NCI-H82 treated with DMSO at 0.1 percent for 48 hours (cell line): ENCODE measurements around the gene MEIOB.
"Not testable (repeated sequence)": the region's sequence is repeated elsewhere in the genome, so short reads cannot be mapped to it uniquely, and the experiment has no call there.

Experiments used
- DNase-seq: peaks from one replicate; lab custom pipeline; 2025; ENCODE audit not compliant: unreplicated experiment; lab: John Stamatoyannopoulos, UW

Gene MEIOB

GRCh38 chr16:1877804-1878203, 5.8 kb upstream of the MEIOB start:
- DNase-seq, result no peak

- no peak for DNase-seq
Measured at GRCh38 chr16:1877089-1877488, 5.1 kb upstream of the MEIOB start.

DNA sequence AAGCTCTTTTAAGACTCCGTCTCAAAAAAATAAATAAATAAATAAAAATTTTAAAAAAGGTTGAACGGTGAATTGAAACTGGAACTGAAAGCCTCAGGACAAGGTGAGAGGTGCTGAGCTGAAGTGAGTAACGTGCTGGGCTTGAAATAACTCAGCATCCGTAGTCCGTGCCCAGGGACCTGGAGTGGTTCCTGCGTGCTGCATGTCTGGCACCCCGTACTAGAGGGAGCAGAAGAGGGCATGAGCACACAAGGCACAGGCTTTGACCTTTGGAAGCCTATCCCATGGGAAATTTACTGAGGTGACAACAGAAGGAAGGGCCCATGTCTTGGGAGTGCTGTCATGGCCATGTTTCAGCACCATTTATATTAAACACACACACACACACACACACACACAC, 4.5 kb upstream of the MEIOB start:
- DNase-seq, result no peak

DNA sequence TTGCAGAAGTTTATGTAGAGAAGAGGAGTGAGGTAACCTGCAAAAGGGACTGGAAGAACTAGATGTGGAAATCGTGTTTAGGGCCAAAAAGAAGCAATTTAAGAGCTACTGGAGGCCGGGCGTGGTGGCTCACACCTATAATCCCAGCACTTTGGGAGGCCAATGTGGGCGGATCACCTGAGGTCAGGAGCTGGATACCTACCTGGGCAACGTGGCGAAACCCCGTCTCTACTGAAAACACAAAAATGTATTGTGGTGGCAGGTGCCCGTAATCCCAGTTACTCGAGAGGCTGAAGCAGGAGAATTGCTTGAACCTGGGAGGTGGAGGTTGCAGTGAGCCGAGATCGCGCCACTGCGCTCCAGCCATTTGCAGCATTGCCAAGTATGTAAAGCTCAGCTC, 4.1 kb upstream of the MEIOB start:
- not testable (repeated sequence) for DNase-seq

DNA sequence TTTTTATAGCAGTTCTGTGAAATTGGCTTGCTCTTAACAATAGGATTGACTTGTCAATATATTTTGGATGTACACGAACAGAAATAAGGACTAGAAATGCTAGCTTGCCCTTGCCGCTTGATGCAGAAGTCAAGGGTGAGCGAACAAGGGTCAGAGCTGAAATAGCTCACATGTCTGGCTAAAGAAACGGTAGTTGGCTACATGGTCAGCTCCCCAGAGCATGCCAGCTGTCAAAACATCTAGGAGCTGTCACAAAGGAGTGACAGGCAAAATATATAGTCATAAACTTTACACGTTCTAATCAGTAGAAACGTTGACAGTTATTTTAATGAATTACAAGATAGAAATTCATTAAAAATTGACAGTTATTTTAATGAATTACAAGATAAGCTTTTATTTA, 2.9 kb upstream of the MEIOB start:
- no peak for DNase-seq

DNA sequence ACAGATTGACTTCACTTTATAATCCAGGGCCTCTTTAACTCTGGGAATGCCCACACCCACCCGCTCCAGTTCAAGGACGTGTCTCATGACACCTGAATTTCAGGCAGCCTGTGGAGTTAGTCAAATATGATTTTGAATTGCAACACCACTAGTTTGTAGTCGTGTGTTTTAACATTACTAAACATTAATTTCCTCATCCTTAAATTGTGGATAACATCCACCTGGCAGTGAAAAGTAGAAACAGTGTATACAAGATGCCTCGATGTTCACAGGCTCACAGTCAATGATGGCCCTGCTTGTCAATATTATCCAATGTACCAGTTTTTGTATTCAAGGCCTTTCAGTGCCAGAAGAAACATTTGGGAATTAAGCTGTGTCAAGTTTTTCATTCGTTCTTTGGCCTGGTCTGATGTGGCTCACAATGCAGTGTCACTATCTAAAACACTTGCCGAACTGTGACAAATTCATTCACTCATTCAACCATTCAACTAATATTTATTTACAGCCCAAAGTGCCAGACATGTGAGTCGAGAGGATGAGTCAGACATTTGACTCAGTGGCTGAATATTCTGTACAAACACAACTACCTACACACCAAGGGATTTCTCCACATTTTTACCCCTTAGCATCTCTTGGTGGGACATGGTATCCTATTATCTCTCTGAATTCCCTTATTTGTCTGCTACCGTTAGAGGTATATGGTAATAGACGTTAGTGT, 1.4 kb downstream of the MEIOB start:
- DNase-seq, result no peak

- no peak for DNase-seq
Measured at GRCh38 chr16:1865902-1866690, 5.9 kb downstream of the MEIOB start.

- no peak for DNase-seq
Measured at GRCh38 chr16:1863681-1864460, 8.1 kb downstream of the MEIOB start.

- DNase-seq, result no peak
Measured at GRCh38 chr16:1862394-1862793, 9.6 kb downstream of the MEIOB start.

DNA sequence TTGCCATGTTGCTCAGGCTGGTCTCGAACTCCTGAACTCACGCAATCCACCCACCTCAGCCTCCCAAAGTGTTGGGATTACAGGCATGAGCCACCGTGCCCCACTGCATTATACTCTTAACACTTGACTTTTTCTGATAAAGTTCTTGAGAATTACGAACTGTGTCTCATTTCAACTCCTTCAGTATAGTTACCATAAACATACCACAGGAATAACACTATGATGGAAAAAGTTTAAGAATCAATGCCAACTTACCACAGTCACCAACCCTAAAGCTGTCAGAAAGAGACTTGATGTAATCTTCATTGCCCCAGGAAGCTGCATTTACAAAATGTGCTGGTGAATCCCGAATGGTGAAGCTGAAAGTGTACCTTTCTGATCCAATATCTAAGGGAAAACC, 10.2 kb downstream of the MEIOB start:
- DNase-seq, result no peak

DNA sequence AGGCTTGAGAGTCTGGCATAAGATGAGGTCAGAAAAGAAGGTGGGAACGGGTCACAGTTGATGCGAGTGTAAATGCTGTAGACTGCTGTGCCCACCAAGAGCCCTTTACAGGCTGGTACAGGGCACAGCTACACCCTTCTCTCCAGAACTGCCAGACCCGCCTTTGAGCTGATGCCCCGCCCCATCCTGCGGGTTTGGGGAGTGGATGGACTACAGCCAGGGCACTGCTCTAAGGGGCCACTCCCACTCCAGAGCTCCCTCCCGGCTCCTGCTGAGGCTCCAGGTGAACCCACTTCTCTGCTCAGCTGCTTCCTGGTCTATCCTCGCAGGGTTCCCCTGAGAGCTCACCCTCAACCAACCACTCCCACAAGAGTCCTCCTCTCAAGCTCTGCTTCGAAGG, 12.3 kb downstream of the MEIOB start:
- DNase-seq, result no peak

DNA sequence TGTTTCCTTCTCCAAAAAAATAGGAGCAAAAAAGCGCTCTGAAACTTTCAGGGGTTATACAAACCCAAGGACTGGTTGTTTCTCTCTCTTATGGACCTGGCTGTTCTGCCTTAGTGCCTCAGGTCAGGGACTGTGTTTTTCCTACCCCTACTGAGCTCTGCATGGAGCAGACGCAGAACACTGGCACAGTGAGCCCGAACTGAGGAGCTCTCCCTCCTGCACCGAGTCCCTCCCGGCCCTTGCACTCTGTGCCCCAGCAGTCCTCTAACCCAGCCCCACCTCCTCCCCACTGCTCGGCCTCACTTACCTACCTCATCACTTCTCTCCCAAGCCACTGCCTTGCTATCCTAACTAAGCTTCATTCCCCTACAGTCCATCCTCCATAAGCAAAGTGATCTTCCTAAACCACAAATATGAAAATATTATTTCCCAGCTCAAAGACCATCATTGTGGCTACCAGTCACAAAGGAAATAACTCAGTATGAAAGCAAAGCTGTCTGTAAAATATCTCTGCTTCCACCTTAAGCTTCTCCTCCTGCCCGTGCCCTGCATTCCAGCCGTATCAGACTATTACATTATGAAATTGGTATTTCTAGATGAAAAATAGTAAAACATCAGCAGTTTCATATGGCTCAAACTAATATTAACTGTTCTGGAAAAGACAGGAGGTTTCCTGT, 13.6 kb downstream of the MEIOB start:
- DNase-seq, result no peak

DNA sequence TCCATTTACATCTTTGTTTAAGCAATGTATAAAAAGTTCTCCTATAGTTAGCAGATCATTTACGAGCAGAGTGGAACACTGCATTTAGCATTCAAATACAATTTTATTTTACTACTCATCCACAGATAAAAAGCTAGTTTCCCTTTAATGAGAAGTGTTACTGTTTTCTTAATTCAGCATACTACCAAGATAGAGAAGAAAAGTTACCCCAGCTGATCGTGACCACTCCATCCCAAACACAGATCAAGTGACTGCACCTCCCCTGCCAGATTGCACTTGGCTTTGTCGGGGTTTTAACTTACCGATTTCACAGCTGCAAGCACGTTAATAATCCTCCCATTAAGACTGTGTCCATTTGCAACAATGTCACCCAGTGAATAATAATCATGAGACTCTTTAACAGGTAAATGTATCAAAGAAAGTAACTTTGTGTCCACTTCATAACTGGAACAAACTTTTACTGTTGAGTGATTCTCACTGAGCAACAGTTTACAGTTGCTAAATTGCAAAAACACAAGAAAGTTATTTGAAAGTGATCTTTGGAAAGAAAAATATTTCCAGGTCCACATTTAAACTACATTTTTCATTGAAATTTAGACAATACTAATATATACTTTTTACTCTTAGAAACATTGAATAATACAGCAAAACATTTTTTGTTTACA, 14.4 kb downstream of the MEIOB start:
- DNase-seq, result no peak

DNA sequence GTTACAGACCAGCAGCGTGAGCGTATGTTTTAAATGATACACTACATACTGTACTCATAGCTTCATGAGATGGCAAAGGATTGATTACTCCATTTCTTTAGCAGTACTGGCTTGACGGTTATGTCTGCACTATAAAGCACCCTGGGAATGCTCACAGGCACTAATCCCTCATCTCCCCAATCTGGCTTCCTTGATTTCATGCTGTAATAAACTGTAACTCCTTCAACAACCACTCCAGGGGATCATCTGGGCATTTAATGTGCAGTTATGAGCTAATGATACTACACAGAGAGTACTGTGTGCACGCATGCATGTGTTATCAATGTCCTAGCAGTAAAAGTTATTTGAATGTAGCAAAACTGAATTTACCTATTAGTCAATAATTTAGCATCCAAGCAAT, 20.2 kb downstream of the MEIOB start:
- no peak for DNase-seq

GRCh38 chr16:1850981-1851380, 21.0 kb downstream of the MEIOB start:
- DNase-seq, result no peak

GRCh38 chr16:1846416-1846815, 25.5 kb downstream of the MEIOB start:
- no peak for DNase-seq

DNA sequence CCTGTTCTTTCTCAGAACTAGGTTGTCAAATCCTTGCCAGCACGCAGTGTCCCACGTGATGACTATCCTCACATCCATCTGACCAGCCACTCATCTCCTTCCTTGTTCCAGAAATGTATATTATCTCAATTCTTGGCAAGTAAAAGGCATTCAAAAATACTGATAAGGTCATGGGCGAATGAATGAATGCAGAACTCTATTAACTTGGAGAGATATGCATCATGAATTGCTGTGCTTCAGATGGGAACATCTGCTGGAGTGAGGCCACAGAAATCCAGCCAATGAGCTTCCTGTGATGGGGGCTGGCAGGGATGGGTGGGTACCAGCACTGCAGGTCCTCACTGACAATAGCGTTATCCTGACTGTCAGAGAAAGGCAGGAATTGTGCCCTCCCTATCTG, 26.0 kb downstream of the MEIOB start:
- DNase-seq, result no peak

DNA sequence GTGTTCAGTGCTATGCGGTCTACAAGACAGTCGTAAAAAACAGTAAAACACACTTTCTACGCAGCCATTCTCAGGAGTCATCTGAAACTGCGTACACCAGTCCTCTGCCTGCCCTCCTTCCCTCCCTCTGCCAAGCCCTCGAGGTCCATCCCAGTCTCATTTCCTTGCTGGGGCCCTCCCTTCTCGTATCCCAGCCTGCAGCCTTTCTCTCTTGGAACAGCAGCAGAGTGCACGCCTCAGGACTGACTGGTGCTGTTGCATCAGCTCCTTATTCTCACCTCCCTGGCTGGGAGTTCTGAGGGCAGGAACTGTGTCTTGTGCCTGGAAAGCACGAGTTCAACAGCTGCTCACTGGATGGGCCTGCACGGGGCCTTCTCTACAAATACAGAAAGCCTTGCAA, 32.4 kb downstream of the MEIOB start:
- no peak for DNase-seq

DNA sequence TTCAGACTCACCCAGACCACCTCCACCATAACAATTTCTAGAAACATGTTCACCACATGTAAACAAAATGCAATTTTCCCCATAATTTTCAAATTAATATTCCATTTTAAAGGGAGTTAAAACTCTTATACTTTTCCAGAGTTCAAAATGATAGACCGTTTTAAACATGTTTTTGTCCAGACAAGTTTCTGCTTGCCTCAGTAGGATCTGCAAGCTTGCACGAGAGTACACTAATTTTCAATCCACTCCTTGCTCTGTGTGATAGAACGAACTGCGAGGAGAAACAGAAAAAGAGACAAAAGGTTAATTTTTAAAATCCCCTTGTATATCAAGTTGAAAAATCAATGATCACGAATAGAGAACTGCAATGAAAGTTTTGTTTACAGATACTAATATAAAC, 37.9 kb downstream of the MEIOB start:
- no peak for DNase-seq

- no peak for DNase-seq
Measured at GRCh38 chr16:1832838-1833454, 39.0 kb downstream of the MEIOB start.
